HG02623 (cell line): Measurements from ENCODE around the gene ATP1A2.

Experiments used
- ATAC-seq: cut with Tn5 transposase; IDR thresholded peaks from one replicate; pipeline ENCODE4 v1.9.1; 2021; ENCODE audit warnings: moderate library complexity; ENCODE audit not compliant: unreplicated experiment

The ATP1A2 gene

DNA sequence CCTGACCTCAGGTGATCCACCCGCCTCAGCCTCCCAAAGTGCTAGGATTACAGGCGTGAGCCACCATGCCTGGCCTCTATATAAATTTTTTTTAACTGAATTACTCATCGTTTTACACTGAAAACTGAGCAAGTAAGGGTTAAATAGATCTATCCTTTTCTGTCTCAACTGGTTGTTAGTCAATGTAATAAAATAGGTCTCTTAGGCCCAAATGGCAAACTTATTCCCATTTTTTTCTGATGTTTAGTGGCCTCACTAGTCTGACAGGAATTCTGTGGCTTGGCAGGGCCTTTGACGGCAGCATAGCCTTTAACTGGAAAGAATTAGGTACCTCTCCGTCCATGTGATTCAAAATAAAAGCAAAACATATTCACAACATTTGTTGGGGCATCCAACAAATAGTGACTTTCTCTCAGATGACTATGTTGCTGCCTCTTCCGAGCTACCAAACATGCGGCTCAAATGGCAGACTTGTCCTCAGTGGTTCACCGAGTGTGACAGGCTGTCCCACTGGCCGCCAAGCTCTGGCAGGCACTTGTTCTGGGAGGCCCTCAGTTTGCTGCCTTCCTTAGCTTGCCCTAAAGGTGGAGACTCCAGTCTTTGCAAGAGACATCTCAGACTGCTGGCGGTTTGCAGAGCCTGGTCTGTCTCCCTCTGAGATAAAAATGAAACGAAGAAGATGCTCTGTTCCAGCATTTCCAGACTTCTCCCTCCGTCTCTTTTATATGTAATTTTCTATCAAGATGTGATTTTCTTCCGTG, 53.2 kb downstream of the ATP1A2 start:
- no peak for ATAC-seq

DNA sequence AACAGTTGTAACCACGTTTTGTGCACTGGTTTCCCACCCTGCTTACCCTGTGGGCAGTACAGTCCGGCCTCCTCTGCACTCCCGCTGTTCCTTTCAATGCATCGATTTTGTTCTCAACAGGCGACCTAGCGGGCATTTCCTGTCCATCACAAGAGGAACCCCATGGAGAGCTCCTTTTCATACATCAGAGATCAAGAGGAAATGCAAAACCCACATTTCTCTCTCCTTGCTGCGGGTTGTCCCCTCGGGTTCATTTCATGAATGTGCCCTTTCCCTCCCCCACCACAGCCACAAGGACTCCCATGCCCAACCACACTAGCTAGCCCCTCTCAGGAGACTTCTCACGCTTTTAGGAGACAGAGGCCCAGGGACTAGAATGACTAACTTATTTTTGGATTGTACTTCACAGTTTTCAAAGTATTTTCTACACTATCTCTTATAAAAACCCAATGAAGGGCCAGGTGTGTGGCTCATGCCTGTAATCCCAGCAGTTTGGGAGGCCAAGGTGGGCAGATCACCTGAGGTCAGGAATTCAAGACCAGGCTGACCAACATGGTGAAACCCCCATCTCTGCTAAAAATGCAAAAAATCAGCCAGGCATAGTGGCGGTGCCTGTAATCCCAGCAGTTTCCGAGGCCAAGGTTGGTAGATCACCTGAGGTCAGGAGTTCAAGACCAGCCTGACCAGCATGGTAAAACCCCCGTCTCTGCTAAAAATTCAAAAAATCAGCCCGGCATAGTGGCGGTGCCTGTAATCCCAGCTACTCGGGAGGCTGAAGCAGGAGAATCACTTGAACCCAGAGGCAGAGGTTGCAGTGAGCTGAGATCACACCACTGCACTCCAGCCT, 54.2 kb downstream of the ATP1A2 start:
- no peak for ATAC-seq

DNA sequence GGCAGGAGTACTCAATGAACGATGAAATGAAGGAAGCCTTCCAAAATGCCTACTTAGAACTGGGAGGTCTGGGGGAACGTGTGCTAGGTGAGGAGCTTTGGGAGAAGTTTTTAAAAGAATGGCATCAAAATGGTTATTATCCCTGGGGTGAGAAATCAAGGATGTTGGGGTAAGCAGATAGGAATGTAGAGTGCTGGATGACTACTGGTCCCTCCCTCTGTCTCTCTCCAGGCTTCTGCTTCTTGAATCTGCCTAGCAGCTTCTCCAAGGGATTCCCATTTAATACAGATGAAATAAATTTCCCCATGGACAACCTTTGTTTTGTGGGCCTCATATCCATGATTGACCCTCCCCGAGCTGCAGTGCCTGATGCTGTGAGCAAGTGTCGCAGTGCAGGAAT, 55.8 kb downstream of the ATP1A2 start:
- no peak for ATAC-seq

DNA sequence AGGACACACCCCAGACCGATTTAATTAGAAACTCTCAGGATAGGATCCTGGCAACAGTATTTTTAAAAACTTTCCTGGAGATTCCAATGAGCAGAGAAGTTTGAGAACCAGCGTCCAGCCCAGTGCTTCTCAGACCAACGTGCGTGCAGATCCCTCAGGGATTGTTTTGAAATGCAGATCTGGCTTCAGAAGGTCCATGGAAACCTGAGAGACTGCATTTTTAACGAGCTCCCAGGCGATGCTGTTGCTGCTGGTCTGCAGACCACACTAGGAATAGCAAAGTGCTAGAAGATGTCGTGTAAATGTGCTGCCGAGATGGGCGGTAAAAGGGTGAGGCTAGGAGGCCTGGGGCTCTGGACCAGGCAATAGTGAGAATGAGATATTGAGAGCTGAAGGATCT, 56.4 kb downstream of the ATP1A2 start:
- no peak for ATAC-seq

DNA sequence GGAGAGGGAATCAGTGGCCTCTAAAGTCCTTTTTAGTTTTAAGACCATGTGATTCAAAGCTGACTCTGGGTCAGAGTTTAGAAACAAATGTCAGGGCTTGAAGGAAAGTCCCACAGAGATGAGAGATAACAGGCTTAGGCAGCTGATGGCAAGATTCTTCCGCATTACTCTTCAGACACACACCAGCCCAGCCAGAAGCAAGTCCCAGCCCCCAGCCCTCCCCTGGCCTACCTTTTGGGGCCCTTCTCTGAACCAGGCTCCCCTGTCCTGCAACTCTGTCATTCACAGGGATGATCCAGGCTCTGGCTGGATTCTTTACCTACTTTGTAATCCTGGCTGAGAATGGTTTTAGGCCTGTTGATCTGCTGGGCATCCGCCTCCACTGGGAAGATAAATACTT, 61.7 kb downstream of the ATP1A2 start:
- ATAC-seq = no peak

DNA sequence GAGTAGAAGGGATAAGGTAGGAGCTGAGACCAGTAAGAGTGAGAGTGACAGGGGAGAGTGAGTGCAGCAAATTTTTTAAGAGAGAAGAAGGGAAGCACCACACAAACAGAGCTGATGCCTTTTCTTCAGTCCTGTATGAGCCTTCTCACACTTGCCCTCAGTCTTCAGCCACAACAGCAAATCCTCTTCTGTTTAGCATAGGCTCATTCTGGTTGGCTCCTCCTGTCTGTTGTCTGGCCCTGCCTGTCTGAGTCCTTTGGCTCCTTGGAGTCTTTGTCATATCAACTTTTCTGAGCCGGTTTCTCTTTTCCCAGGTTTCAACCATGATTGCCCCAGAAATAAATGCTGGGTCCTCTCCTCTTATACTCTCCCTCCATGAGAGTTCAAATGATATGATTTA, 62.1 kb downstream of the ATP1A2 start:
- ATAC-seq = no peak

DNA sequence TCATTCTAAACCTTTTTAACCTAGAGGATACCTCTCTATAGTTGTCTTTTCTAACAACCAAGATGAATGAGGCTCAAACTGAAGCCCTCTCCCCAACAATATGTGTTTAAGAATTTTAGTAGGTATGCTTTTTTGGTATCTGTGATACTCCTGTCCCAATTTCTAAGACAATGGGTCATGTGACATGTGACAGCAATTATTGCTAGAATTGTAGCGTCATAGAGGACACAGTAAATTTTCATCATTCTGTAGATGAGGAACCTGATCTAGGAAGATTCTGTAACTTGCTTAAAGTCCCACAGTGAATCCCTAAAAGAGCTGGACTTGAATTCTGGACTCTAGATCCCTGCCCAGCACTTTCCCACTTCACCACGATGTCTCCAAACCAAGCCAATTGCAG, 63.2 kb downstream of the ATP1A2 start:
- no peak for ATAC-seq

DNA sequence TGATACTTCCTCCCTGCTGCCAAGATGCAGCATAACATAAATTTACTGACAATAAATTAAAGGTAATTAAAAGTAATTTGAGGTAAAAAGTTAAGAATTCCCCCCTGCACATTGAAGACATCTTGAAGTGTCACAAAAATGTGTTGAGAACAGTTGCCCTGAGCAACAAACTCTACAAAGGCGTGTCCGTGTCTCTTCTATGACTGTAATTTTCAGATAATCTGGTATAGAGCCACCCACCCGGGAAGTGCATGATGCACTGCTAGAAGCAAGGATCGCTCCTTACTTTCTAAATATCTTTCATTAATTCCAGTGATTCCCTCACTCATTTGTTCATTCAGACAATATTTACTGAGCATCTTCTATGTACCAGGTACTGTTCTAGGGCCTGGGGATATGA, 63.8 kb downstream of the ATP1A2 start:
- ATAC-seq = no peak

DNA sequence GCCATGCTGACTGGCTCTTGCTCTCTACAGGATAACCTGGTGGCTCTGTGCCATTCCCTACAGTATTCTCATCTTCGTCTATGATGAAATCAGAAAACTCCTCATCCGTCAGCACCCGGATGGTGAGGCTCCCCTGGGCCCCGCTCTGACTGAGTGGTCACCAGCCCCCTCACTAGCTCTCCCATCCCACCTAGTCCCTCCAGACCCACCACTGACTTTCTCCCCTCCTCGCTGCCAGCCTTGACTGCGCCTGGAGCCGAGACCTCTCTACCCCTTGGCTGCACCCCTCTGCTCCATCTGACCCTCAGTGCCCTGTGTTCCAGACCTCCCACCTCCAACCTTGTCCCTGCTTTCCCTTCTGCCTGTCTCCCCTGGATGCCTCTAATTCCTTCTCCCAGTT, 70.7 kb downstream of the ATP1A2 start:
- ATAC-seq = no peak

DNA sequence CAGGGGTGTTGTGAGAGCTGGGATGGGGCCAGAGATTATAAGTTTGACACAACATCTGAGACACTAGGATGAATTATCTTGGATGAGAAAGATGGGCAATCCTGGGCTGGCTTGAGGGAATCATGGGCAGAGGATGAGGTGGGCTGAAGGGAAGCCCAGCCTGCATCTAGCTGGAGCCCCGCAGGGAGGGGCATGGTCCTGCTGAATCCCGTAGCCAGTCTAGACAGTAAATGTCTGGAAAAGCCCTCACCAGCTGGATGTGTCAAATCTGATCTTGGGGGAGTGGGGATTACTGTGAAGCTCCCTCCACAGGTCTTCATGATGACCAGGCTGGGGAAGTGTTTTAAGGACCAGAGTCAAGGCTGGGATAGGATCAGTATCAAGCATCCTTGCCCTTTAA, 71.2 kb downstream of the ATP1A2 start:
- ATAC-seq = no peak

DNA sequence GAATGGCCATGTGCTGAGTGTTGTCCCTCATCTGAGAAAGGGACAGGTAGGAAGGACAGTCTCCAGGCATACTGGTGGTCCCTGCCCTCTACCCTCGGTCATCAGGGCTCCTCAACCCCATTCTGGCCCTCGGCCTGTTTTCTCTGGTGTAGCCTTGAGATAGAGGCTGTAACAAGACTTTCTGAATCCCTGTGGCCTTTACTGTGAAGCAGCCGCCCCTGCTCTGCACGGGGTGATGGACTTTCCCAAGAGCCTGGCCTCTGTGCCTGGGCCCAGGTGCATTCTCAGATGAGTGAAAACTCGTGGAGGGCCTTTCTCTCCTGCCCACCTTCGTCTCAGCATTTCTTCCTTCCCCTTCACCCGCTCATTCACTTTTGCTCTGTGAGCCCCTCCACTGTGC, 71.8 kb downstream of the ATP1A2 start:
- ATAC-seq = no peak

DNA sequence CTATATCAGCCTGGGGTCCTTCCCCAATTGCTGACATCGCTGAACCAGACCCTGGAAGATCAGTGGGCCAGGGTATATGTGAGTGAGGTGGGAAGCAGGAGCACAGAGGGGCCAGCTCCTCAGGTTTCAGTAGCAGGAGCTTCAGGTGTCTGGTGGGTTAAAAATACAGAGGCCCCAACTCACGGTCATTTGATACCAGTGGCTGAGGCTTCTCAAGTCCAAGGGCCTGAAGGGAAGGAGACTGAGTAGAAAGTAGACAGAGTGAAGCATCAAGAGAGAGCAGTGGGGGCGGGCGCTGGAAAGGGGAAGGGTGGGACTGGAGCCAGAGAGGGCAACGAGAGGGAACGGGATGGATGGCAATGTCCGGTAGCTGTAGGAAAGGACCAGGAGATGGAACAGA, 72.8 kb downstream of the ATP1A2 start:
- ATAC-seq = no peak

DNA sequence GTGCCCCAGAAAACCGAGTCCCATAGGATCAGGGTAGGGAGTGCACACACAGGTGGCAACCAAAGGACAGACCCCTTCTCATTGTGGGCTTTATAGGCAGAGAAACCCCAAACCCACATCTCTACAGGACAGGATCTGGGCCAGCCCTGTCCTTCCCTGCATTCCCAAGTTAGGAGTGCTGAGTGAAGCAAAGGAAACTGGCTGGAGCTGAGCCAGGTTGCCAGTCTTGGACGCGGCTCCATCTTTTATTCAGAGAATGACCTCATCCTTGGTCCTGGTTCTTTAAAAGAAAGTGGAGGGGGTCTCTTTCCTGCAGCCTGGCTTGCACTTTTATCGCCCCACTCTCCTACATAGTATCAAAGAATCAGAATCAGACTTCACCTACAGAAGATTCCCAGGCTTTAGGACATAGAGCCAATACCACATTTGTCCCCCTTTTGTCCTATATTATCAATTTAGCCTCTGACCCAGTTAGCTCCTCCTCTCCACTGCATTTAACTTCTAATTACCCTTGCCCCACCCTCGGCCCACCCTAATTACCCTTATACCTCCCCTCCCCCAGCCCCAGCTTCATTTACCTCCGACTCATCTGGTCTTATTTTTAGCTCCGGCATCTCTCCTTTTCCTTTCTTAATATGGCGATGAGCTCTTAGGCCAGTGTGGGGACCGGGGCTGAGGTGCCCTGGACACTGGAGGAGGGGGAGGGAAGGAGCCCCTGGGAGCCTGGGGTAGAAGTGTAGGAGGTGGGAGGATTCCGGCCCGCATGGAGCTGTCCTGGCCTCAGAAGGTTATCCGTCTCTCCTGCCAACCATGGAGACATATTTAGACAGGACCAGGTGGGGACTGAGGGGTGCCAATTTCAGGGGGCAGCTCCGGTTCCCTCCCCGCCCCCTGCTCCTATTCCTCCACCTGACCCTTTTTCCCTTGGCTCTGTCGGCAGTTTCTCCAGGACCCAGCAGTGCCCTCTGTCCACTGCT, 74.4 kb downstream of the ATP1A2 start, which contains the start of gene CASQ1:
Gene CASQ1 (plus strand): TSS at position 927 of the 977 bp plus-strand sequence. CDS start 177 bp downstream, outside the sequence.
- ATAC-seq = no peak

DNA sequence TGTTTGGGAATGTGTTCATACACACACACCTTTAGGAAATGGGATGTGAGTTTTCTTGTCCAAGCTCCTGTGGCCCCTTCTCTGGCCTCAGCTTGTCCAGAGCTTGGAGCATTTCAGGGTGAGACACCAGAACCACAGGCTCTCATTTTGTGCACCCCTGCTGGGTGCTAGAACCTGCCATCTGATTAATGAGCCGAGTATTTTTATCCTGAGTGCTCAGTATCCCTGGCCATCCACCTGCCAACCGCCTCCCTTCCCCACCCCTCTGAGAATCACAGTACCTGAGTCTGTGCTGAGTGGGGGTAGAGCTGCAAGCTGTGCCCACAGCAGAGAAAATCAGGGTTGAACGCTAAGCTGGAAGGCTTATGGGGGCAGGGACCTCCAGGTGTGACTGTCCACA, 76.2 kb downstream of the ATP1A2 start:
- ATAC-seq = no peak

DNA sequence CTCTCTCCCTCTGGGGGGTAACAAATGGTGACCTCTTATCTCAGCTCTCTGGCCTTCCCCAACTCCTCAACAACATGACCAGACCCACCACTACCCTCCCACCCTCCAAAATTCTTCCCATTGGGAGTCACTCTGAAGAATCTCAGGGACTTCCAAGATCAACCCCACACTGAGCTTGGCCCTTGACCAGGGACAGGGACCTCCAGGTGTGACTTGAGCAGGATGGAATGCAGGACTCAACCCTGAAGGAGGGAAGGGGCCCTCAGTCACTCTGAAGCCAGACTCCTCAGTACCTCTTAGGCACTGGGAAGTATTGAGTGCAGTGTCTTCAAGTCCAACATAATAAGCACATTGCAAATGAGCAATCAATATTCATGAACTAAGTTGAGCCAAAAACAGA, 76.7 kb downstream of the ATP1A2 start:
- ATAC-seq = no peak
